ENCODE measurements around the gene PROP1.
A peak's percentile ranks its signal among the peaks of the same experiment; 100 is the strongest.

- TF ChIP-seq CTCF (IDR thresholded peaks at IDR 0.05) (peak in 1 of 4 experiments; percentile 20), POLR2A (IDR thresholded peaks at IDR 0.05) (no peak), POLR2AphosphoS5 (IDR thresholded peaks at IDR 0.05) (no peak)
Observed at GRCh38 chr5:177982072-177982727, 13.8 kb downstream of the PROP1 start.
